ENCODE results near the gene CLSTN3.
"Not testable (repeated sequence)": the region's sequence is repeated elsewhere in the genome, so short reads cannot be mapped to it uniquely, and the experiment has no call there.

CLSTN3 gene

DNA sequence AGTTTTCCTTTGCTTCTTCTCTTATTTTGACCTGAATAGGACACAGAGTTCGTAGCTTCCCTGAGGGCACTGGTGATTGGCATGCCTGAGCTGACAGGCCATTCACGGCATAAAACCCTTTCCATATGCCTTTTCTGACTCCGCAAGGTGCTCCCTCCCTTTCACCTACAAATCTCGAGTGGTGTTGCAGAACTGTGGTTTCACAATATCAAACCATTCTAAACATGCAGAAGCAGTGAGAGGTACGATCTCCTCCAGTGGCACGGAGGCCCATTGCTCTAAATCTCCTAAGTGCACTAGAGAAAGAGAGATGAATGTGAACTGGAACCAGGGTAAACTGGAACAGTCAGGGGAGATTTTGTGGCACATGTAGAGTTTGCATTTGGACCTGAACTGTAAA is 23.9 kb downstream of the CLSTN3 start:
- DNase-seq, result no peak

DNA sequence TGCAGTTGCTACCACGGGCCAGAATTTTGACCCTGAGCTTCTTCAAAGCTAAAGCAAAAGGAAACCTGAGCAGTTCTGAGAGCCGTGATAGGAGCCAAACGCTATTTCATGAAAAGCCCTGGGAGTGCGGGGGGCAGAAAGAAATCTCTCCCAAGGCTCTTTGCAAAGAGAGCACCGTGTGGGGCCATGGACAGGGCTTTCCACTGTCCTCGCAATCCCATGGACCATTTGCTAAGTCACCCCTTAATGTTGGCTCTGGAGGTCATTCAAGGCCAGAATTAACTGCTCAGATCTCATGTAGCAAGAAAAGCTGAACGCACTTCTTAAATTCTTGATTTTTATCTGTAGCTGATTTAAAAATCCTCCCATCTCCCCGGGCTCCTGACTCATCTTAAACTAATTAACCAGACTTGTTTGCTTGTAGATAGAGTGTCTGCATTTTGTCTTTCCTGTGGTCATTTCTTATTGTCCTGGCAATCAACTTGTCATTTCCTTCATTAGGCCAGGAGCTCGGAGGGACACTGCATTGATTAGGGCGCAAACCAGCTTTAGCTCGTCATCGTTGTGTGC is 24.8 kb downstream of the CLSTN3 start:
- no peak for DNase-seq

DNA sequence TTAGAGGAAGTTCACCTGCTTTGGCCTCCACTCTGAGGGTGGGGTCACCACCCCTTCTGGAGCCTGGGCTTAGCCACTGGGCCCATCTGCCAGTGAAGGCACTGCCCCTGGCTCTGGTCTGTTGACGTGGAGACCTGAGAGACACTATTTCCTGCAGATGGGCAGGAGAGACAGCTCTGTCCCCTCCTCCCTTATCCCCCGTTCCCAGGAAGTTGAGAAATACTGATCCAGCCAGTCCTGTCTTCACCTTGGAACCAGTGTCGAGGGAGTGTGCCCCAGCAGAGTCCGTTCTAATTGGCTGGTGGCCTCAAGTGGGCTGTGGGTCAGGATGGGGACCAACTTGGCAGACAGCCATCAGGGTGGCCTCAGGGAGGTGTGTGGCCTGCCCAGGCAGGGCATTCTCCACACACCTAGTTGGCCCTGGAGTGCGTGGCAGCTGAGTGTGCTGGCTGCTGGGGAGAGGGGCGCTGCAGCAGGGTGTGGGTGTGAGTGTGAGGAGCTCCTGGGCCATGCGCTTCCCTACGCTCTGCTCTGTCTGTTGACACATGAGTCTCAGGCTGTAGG is 25.4 kb downstream of the CLSTN3 start:
- DNase-seq, result no peak

DNA sequence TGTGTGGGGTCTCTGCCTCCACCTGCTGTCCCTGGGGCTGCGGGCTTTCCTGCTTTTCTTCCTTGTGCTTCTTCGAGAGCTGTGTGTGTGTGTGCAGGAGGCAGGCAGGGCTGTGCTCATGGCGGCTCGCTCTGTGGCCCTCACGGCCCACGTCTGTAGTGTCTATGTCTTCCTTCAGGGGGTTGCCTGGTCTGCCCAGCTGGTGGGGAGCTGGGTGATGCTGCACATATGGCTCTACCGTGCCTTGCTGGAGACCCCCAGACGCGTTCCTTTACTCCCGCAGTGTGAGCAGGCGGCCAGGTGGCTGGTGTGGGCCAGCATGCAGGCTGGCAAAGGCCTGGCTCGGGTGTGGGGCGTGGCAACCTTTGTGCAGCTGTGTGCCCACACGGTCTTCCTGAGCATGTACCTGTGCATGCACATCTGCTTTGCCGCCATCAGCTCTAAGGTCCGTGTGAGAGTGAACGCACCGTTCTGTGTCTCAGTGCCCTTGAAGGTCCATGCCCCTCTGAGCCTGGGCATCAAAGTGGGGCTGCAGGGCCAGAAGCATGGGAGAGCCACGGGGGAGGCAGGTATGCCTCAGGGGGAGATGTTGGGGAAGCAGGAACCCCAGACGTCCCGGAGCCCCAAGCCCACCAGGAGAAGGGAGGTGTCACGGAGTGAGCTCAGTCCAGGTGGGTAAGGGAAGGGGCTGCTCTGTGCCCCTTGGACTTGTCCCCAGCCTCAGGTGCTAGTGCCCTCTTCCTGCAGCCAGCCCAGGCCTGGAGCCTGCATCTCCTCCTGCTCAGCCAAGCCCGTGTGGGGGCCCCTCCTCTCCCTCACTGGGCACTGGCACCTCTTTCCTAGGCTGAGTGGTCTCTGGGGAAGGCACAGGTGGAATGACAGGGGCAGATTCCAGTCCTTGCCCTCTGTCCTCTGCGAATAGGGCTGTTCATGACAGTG is 26.4 kb downstream of the CLSTN3 start:
- no peak for DNase-seq

DNA sequence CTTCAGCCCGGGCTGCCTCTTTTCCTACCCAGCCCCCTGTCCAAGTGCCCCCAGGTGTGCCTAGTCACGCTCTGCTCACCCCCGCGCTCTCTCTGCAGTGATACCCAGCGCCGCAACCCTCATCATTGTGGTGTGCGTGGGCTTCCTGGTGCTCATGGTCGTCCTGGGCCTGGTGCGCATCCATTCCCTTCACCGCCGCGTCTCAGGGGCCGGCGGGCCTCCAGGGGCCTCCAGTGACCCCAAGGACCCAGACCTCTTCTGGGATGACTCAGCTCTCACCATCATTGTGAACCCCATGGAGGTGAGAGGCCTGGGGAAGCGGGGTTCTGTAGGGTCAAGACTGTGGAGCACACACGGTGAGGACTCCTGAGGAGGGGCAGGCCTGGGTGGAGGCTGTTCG is 27.2 kb downstream of the CLSTN3 start:
- DNase-seq, result no peak

DNA sequence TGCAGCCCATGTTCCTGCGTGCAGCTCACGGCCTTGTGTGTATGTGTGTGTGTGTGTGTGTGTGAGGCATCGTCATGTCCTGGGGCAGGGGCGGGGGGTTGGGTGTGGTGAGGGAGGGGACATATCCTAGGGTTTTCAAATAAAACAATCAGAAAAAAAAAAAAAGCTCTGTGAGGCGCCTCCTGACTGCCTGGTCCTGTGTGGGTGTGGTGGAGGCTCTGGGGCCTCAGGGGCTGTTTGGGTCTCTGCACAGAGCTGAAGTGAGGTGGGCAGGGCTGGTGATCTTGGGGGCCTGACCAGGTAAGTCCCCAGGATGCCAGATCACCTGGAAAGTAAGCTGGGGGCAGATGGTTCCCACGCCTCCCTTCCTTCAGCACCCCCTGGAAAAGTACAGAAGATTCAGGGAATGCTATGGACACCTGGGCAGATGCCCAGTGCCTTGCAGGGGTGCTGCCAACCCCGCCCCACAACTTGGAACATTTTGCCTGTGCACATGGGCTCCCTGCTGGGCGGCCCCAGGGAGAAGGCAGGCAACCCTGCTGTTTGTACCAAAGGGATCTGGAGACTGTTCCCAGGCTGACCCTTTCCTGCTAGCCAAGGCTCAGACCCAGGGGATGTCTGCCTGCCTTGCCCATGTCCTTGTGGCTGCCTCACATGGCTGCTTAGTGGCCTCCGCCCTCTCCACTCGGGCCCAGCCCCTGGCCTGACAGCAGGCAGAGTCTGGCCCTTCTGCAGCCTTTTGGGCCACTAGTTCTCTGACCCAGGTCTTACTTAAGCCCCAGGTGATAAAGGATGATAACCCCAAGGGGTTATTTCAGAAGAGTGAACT is 28.8 kb downstream of the CLSTN3 start:
- no peak for DNase-seq

DNA sequence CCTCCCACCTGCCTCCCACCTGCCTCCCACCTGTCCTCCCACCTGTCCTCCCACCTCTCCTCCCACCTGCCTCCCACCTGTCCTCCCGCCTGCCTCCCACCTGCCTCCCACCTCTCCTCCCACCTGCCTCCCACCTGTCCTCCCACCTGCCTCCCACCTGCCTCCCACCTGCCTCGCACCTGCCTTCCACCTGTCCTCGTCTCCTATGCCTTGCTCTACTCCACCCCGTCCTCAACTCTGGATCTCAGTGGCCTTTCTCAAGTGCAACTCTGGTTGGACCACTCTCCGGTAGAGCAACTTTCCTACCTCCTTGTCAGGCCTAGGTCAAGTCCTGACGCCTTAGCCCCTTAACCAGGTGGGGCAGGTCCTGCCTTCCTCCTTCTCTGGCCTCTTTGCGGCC is 30.0 kb downstream of the CLSTN3 start:
- DNase-seq, result no peak

DNA sequence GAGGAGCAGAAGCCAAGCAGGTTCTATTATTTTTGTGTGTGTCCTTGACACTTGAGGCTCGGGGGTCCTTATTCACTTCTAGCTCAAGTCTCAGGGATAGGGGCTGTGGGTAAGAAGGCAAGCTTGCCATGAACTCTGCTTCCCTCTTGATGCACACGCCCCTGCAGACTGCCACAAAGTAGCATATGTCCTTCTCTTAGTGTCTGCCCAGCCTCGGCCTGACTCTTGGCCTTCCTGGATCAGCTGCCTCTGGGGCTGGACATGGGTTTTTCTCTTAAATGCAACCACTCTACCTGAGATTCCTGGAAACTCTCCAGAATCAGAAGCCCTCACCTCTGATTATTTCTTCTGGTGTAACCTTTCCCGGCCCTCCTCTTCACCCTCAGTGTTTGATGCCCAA is 31.2 kb downstream of the CLSTN3 start:
- no peak for DNase-seq

DNA sequence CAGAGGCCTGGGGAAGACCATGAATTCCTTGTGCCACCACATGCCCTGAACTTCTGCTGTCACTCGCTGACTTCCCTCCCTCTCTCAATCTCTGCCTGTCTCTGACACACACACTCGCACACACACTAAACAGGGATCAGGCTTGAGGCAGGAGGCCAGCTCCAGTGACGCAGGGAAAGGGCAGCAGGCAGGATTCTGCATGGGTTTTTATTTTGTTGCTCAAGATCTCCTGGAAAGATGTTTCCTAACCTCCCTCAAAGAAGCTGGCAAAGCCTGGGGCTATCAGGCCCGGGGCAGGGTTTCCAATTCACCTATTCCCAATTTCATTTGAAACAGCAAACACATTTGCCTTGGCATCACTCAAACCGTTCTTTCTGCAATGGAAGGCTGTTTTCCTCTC is 31.6 kb downstream of the CLSTN3 start:
- DNase-seq, result no peak

DNA sequence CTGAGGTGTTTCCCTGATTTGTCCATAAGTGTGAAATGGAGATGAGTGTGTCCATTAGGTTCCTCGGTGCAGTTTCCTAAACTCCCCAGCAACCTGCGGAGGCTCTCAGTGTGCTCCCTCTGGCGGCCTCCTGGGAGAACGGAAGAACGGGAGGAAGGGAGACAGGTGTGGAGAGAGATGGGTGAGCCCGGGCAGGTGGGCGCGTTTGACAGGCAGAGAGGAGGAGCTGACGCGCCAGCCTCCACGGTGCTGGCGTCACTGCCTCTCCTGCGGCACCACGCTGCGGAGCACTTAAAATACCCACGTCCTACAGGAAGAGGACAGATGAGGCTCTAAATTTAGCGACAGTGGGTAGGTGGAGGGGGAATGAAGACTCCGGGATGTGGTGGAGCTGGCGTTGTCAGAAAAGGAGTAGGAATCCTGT is 32.5 kb downstream of the CLSTN3 start:
- peak in 1 of 2 experiments; percentile 15 for DNase-seq

DNA sequence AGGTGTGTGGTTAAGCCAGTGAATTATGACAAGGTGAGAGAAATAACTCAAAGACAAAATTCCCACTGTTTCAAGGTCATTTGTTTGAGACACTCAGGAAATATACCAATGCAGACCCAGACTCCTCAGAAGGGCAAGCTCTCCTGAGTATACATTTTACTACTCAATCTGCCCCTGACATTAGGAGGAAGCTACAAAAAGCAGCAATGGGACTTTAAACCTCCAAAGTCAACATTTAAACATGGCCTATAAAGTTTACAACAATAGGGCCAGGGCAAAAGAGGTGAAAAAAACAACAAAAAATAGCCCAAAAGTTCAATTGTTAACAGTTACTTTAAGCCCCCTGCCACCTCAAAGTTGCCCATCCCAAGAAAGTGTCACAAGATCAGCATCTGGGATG is 39.8 kb downstream of the CLSTN3 start:
- DNase-seq, result no peak

DNA sequence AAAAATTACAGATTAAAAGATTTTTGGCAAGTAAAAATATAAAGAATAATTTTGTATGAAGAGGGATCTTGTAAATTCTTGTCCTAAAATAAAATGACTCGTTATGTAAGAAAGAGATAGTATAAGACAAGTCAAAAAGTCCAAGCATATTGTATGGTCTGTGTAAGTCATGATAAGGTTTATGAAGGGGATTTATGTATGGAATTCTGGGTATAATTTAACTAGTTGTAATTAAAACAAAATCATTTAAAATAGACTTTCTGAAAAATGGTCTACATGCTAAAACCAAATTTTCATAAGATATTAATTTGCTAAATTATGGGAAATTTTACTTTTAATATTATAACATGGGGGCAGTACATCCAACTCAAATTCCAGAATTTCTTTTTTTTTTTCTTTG is 41.7 kb downstream of the CLSTN3 start:
- DNase-seq, result no peak

DNA sequence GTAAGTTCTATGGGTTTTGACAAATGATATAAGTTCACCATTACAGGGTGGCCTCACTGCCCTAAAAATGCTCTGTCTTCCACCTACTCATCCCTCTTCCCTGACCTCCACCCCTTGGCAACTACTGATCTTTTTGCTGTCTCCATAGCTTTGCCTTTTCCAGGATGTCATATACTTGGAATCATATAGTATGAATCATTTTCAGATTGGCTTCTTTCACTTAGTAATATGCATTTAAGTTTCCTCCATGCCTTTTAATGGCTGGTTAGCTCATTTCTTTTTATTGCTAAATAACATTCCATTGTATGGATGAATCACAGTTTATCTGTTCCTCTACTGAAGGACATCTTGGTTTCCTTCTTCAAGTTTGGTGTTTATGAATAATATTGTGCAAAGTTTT is 45.3 kb downstream of the CLSTN3 start:
- DNase-seq, result no peak

DNA sequence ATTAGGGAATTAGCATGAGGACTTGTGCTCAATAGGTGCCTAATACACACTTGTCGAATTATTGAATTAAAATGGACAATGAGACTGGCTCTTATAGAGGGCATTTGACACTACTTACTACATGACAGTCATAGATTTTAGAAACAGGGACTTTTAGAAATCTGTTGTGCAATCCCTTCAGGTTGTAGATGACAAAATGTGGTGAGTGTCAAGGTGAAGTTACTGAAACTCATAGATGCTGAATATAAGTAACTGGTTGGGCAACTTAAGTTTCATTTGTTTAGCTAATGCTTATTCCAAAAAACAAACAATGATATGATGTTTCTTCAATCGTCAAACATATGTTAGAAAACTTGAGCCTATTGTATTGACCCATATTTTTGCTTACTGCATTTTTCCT is 46.4 kb downstream of the CLSTN3 start:
- DNase-seq, result no peak

DNA sequence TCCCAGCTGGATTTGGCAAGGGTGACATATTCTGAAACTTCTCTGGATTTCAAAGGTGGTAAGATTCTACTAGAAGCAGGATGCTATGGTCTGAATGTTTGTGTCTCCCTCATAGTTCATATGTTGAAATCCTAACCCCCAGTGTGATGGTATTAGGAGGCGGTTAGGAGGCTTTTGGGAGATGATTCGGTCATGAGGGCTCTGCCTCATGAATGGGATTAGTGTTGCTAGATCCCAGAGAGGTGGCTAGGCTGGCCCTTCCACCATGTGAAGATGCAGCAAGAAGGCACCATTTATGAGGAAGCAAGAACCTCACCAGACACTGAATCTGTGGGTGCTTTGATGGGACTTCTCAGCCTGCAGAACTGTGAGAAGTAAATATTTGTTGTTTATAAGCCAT is 48.3 kb downstream of the CLSTN3 start:
- DNase-seq, result no peak

DNA sequence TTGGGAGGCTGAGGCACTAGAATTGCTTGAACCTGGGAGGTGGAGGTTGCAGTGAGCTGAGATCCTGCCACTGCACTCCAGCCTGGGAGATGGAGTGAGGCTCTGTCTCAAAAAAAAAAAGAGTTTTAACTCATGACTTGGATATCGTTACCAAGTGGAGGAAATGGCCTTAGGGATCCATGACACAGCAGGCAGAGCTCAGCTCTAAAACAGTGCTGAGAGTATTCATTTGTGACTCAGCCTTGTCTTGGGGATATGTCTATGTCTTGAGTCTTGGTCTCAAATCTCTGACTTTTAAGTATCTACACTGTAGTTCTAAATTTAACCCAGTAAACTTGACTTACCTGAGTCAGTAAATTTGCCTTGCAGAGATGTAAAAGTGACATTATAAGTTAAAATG is 50.5 kb downstream of the CLSTN3 start:
- no peak for DNase-seq

DNA sequence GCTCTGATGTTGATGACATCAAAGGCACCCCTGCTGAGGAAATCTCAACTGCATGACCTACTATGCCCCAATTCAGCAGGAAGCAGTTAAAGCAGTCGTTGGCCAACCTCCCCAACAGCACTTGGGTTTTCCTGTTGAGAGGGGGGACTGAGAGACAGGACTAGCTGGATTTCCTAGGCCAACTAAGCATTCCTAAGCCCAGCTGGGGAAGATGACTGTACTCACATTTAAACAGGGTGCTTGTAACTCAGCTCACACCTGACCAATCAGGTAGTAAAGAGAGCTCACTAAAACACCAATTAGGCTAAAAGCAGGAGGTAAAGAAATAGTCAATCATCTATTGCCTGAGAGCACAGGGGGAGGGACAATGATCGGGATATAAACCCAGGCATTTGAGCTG is 55.9 kb downstream of the CLSTN3 start:
- DNase-seq, result not testable (repeated sequence)

DNA sequence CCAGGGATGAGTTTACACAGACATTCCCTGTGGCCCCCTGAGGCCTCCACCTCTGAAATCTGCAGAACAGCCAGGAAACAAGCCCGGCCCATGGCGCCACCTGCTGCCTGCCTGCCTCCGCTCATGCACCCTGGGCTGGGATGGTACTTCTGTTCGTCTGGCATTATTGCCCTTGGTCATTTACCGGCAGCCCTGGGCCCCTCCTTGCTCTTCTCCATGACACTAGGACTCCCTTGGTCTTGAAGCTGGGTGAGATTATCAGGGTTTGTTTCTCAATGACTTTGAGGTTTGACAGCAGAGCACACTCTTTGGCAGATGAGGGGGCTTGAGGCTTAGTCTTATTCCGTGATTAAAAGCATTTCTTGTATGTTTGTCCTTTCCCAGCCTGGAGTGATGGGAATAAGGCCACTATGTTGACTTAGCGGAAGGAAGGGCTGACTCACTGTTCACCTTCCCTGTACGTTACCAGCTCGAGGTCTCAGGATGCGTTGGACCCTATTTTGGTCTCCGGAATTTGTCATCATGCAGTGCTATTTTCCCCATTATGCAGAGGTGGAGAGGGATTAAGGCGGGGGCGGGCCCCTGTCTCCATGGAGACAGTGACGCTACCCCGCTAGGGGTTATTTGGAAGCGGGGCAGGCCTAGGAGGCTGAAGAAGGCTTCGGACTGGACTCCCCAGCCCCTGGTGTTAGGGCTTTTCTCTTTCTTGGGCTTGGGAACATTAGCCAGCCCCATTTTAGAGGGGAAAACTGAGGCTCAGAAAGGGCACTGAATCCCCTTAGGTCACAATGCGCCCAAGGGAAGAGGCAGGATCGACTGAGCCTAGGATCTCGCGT is 58.6 kb downstream of the CLSTN3 start:
- peak; percentile 49 to 66 for DNase-seq

DNA sequence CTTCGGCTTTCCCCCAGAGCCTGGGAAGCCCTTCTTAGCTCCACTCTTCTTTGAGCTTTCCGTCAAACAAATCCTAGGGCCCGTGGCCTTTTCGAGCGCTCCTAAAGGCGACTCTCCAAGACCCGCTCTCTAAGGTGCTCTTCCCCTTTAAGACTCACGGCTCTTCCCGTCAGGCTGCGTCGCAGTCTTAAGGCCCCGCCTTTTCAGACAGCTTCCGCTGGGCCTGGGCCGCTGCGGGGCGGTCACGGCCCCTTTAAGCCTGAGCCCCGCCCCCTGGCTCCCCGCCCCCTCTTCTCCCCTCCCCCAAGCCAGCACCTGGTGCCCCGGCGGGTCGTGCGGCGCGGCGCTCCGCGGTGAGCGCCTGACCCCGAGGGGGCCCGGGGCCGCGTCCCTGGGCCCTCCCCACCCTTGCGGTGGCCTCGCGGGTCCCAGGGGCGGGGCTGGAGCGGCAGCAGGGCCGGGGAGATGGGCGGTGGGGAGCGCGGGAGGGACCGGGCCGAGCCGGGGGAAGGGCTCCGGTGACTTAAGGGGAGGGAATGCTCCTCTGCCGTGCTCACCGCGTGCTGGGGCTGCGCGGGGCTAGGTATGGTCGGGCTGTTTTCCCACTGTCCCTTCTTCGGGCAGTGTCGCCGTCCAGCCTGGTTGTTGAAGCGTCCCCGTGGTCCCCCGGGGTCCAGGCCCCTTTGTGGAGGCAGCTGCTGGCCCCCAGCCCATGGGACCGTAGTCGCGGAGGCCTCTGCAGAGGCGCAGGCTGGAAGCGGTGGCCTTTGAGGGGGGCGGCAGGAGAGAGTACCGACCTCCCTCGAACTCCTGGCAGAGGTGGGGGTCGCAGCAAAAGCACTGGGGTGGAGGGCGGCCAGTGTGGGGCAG is 59.5 kb downstream of the CLSTN3 start, which contains the start of gene PEX5:
TSS of gene PEX5 (plus strand) at position 289 of the 870 bp plus-strand sequence. CDS start 692 bp downstream, outside the sequence.
- DNase-seq, result peak; percentile 92 to 93

DNA sequence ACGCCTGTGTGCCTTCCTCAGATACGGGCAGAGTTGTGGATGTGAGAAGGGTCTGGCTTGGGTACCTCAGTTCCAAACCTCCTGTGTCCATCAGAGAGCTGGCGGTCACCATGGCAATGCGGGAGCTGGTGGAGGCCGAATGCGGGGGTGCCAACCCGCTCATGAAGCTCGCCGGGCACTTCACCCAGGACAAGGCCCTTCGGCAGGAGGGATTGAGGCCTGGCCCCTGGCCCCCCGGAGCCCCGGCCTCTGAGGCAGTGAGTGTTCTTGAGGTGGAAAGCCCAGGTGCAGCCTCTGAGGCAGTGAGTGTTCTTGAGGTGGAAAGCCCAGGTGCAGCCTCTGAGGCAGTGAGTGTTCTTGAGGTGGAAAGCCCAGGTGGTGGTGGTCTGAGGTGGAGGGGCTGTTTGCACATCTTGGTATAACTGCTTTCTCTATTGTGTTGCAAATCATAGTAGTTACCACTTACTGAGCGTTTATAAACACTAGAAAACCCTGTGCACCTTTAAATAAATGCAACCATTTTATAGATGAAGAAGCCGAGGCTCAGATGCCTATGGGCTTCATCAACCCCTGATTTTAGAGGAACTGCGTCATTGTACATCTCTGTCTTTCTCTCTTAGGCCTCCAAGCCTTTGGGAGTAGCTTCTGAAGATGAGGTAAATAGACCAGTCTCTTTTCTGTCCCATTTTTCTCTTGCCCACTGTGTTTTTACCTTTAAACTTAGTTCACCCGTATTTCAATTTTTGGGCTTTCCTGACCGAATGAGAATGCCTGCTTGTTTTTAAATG is 60.3 kb downstream of the CLSTN3 start:
- no peak for DNase-seq
